Measurements from ENCODE around the gene NPY4R2.
"Not testable (repeated sequence)": the region's sequence is repeated elsewhere in the genome, so short reads cannot be mapped to it uniquely, and the experiment has no call there.

DNA sequence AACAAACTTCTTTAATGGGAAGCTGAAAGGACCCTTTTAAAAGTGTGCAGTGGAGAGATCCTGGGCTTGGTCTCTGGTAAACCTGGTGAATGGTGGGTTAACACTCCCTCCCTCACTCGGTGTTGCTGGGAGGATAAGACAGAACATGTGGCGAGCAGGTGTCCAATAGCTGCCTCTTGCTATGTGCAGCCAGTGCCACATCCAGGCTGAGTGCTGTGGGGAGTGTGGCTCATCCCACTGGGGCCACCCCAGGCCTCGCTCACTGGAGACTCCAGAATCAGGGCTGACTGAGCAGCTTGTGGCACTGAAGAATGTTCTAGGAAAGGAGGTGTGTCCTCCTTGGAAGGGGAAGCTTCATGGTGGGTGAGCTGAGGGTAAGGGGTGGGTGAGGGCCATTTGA, 51.6 kb downstream of the NPY4R2 start:
- not testable (repeated sequence) for TF ChIP-seq CTCF (IDR thresholded peaks at IDR 0.05; ENCODE audit: insufficient read depth, low read length, poor library complexity, severe bottlenecking); EZH2phosphoT487 (conservative IDR thresholded peaks at IDR 0.05; ENCODE audit: low read length)

All from SU-DHL-6 (cell line).